HG03457 (cell line): ENCODE measurements around the gene SMAD2.
"Not testable (repeated sequence)": the region's sequence is repeated elsewhere in the genome, so short reads cannot be mapped to it uniquely, and the experiment has no call there.

Experiments
- ATAC-seq: cut with Tn5 transposase; IDR thresholded peaks from one replicate; pipeline ENCODE4 v1.9.1; 2021; ENCODE audit warnings: moderate number of reproducible peaks; ENCODE audit not compliant: unreplicated experiment

The SMAD2 gene

GRCh38 chr18:47795434-47795814 is 135.0 kb downstream of the SMAD2 start:
- no peak for ATAC-seq

GRCh38 chr18:47794725-47795433 is 135.6 kb downstream of the SMAD2 start:
- ATAC-seq, result no peak

- no peak for ATAC-seq
Measured at GRCh38 chr18:47793609-47794008, 136.8 kb downstream of the SMAD2 start.

- ATAC-seq, result no peak
Measured at GRCh38 chr18:47791461-47791985, 138.9 kb downstream of the SMAD2 start.

- no peak for ATAC-seq
Measured at GRCh38 chr18:47790036-47790435, 140.4 kb downstream of the SMAD2 start.

GRCh38 chr18:47788621-47789020 is 141.8 kb downstream of the SMAD2 start:
- ATAC-seq, result no peak

GRCh38 chr18:47781561-47781960 is 148.9 kb downstream of the SMAD2 start:
- no peak for ATAC-seq

GRCh38 chr18:47780011-47780725 is 150.3 kb downstream of the SMAD2 start:
- no peak for ATAC-seq

- ATAC-seq, result no peak
Measured at GRCh38 chr18:47779381-47779780, 151.1 kb downstream of the SMAD2 start.

- no peak for ATAC-seq
Measured at GRCh38 chr18:47777626-47778025, 152.8 kb downstream of the SMAD2 start.

- no peak for ATAC-seq
Measured at GRCh38 chr18:47775961-47776360, 154.5 kb downstream of the SMAD2 start.

GRCh38 chr18:47773931-47774330 is 156.5 kb downstream of the SMAD2 start:
- no peak for ATAC-seq

GRCh38 chr18:47772374-47773248 is 157.8 kb downstream of the SMAD2 start:
- no peak for ATAC-seq

- no peak for ATAC-seq
Measured at GRCh38 chr18:47771922-47772321, 158.5 kb downstream of the SMAD2 start.

GRCh38 chr18:47767699-47768098 is 162.8 kb downstream of the SMAD2 start:
- ATAC-seq, result no peak

GRCh38 chr18:47767198-47767597 is 163.3 kb downstream of the SMAD2 start:
- not testable (repeated sequence) for ATAC-seq
